B cell (primary cell): Measurements from ENCODE around the gene ERBB3. TPM values are rescaled to one million over a fixed set of nuclear protein-coding genes. Genes with fewer than 3 reads are reported as not detected.

Source experiments
- ATAC-seq: fragments of 200-7000 bp; cut with Tn5 transposase; one replicate; pipeline ENCODE4 v1.10.0; 2021; ENCODE audit warnings: low read depth, mild to moderate bottlenecking, moderate number of reproducible peaks, moderate library complexity
- CTCF ChIA-PET: fragments of 350-600 bp; sonication (Branson Sonifier 250); formaldehyde crosslinking; loops from one replicate; lab custom pipeline; 2021; ENCODE audit warnings: antibody characterized with exemption, inconsistent platforms; lab: Charles Lee
- POLR2A ChIA-PET: fragments of 350-600 bp; sonication (Branson Sonifier 250); formaldehyde crosslinking; loops from one replicate; lab custom pipeline; 2021; ENCODE audit warnings: antibody characterized with exemption; lab: Charles Lee
- DNase-seq: peaks from one replicate; pipeline ENCODE4 v3.0.0; 2013
- H2AFZ ChIP-seq: 2 replicates; pipeline ENCODE4 v1.6.1; 2012; ENCODE audit warnings: mild to moderate bottlenecking, low read depth, low read length; ENCODE audit not compliant: insufficient read depth, poor library complexity, severe bottlenecking
- H3K27ac ChIP-seq, 2 donors: 1 replicate in 1 of 2; 2 replicates in 1 of 2; pipeline ENCODE4 v1.5.1; 2012 to 2013; ENCODE audit warnings: low read length in 2 of 2, mild to moderate bottlenecking in 2 of 2, moderate library complexity in 1 of 2
- H3K27me3 ChIP-seq, 4 experiments: fragments of 200-600 bp in 1 of 4; sonication (generic) in 1 of 4; replicated peaks in 1 of 4; 1 replicate in 2 of 4; 2 replicates in 2 of 4; pipeline versions ENCODE4 v1.6.1 to v1.7.0; 2013 to 2016; ENCODE audit warnings: low read length in 3 of 4, mild to moderate bottlenecking in 2 of 4, mixed read lengths in 1 of 4, moderate library complexity in 1 of 4; ENCODE audit not compliant: insufficient read depth in 4 of 4, control insufficient read depth in 3 of 4; ENCODE audit errors: control extremely low read depth in 1 of 4
- H3K36me3 ChIP-seq, 2 experiments: replicated peaks in 1 of 2; 1 replicate in 1 of 2; 2 replicates in 1 of 2; pipeline versions ENCODE4 v1.6.1 to v1.7.1; 2013; ENCODE audit warnings: low read length in 1 of 2; ENCODE audit not compliant: insufficient read depth in 2 of 2, control insufficient read depth in 1 of 2; ENCODE audit errors: control extremely low read depth in 1 of 2, extremely low read depth in 1 of 2
- H3K4me1 ChIP-seq, 2 donors: fragments of 200-600 bp in 1 of 2; sonication (generic) in 1 of 2; 1 replicate in 1 of 2; 2 replicates in 1 of 2; pipeline versions ENCODE4 v1.5.1 to v1.6.1; 2013 to 2017; ENCODE audit warnings: low read length in 2 of 2; ENCODE audit not compliant: control insufficient read depth in 2 of 2, insufficient read depth in 2 of 2
- H3K4me2 ChIP-seq: replicated peaks from 2 replicates; pipeline ENCODE3; 2012; ENCODE audit warnings: mild to moderate bottlenecking, low read depth, low read length; ENCODE audit not compliant: poor library complexity, severe bottlenecking
- H3K4me3 ChIP-seq, 5 experiments: fragments of 200-600 bp in 1 of 5; sonication (generic) in 1 of 5; 1 replicate in 3 of 5; 2 replicates in 2 of 5; pipeline versions ENCODE4 v1.5.1 to v1.7.0; 2011 to 2016; ENCODE audit warnings: low read length in 4 of 5, mild to moderate bottlenecking in 4 of 5, low read depth in 2 of 5, control low read depth in 1 of 5, moderate library complexity in 1 of 5; ENCODE audit not compliant: insufficient read depth in 1 of 5; ENCODE audit errors: control extremely low read depth in 1 of 5, extremely low read depth in 1 of 5
- H3K79me2 ChIP-seq: fragments of 200-600 bp; sonication (generic); one replicate; pipeline ENCODE4 v1.6.0; 2016; ENCODE audit warnings: low read length; ENCODE audit not compliant: control insufficient read depth, insufficient read depth
- H3K9ac ChIP-seq: fragments of 200-600 bp; sonication (generic); 2 replicates; pipeline ENCODE4 v1.6.1; 2017; ENCODE audit warnings: mild to moderate bottlenecking, low read length, moderate library complexity
- H3K9me3 ChIP-seq, 3 donors: one replicate each; pipeline versions ENCODE4 v1.6.1 to v1.7.1; 2013; ENCODE audit warnings: low read length in 2 of 3; ENCODE audit not compliant: control insufficient read depth in 2 of 3, insufficient read depth in 1 of 3; ENCODE audit errors: control extremely low read depth in 1 of 3
- H4K20me1 ChIP-seq: 2 replicates; pipeline ENCODE4 v1.6.0; 2012; ENCODE audit warnings: mild to moderate bottlenecking, low read length; ENCODE audit not compliant: insufficient read depth, control insufficient read depth, poor library complexity, severe bottlenecking
- H3K27ac Mint-ChIP-seq: one replicate; pipeline ENCODE4 v1.8.0; 2021; ENCODE audit warnings: mixed read lengths
- H3K27me3 Mint-ChIP-seq: one replicate; pipeline ENCODE4 v1.8.0; 2021; ENCODE audit warnings: mixed read lengths
- H3K4me1 Mint-ChIP-seq: one replicate; pipeline ENCODE4 v1.8.0; 2021; ENCODE audit warnings: mixed read lengths
- H3K4me3 Mint-ChIP-seq: one replicate; pipeline ENCODE4 v1.8.0; 2021; ENCODE audit warnings: mixed read lengths
- H3K9me3 Mint-ChIP-seq: one replicate; pipeline ENCODE4 v1.8.0; 2022; ENCODE audit warnings: mixed read lengths; ENCODE audit not compliant: insufficient read depth
- CTCF ChIP-seq: fragments of 200-600 bp; IDR thresholded peaks from one replicate; pipeline ENCODE4 v1.8.0; 2022; ENCODE audit warnings: antibody characterized with exemption, mild to moderate bottlenecking
- EZH2 ChIP-seq: IDR thresholded peaks from 2 replicates; pipeline ENCODE4 v1.6.1; 2012; ENCODE audit warnings: borderline replicate concordance, low read depth, mild to moderate bottlenecking, moderate library complexity, low read length; ENCODE audit not compliant: insufficient read depth, poor library complexity, severe bottlenecking
- WGBS: methylation state at CpG from one replicate; pipeline ENCODE4 v1.1.5; 2013; ENCODE audit warnings: missing lambda C conversion rate; ENCODE audit not compliant: insufficient coverage; 5-methylcytosine and 5-hydroxymethylcytosine counted together
- intact Hi-C: fragments of 100-400 bp; cut with micrococcal nuclease; formaldehyde crosslinking; loops from one replicate; pipeline ENCODE4 v1.10.0; 2022
- polyA plus RNA-seq: library from polyadenylated mRNA; depleted of rRNA; stranded (reverse); fragments of >200 nt; gene quantifications from 2 replicates; pipeline ENCODE4 v1.2.3, GENCODE V29; 2012
- total RNA-seq, 2 donors: library from RNA; stranded (reverse); fragments of 120-200 nt in 1 of 2; gene quantifications; 1 replicate in 1 of 2; 2 replicates in 1 of 2; pipeline versions ENCODE4 v1.2.3 to v1.2.4, GENCODE V29; 2013 to 2022

ERBB3 gene
- total and polyA plus RNA-seq, 2 donors (not counting 1 experiment from before 2014, with no cell fraction given) = 0.10 TPM; not detected in 1

GRCh38 chr12:56115329-56115728, 35.4 kb downstream of the ERBB3 start:
- Histone ChIP-seq H3K4me1 (peaks cover 17 to 30% of the 10 kb centered on the region in 2 donors), H3K79me2 (peaks cover 21% of the 10 kb centered on the region), H3K27me3 (no peaks in the 10 kb centered on the region), H3K9me3 (no peaks in the 10 kb centered on the region), H3K36me3 (peaks cover 0 to 39% of the 10 kb centered on the region in 2 experiments), H3K4me2 (peak overlapping the region; percentile 85), H3K9ac (peak overlapping the region; percentile 95), H3K4me3 (peak overlapping the region; percentile 64 to 99 (median 97)), H4K20me1 (no peaks in the 10 kb centered on the region), H3K27ac (peak overlapping the region; percentile 94 to 95), H2AFZ (peak overlapping the region; percentile 83)
- Mint-ChIP-seq H3K4me1 (peaks cover 34% of the 10 kb centered on the region), H3K27me3 (no peaks in the 10 kb centered on the region), H3K4me3 (peak overlapping the region; percentile 99), H3K27ac (peak overlapping the region; percentile 99), H3K9me3 (no peaks in the 10 kb centered on the region)
- TF ChIP-seq CTCF (no peak), EZH2 (no peak)
- ATAC-seq (no peak), DNase-seq (no peak)
- 83% methylated on average over 10 of the region's 10 CpGs for WGBS
- POLR2A ChIA-PET = interaction anchor here (0.7 to 4.4 kb wide), 4 partner anchors 8 to 74 kb away, joined by 3 to 42 read pairs (median 8); partner anchors contain the start of genes PA2G4 and SMARCC2
- intact Hi-C loops = loop anchor here (5.0 kb wide), 5 partner anchors 42 to 1637 kb away; partner anchors contain the start of genes CDK4, DNAJC14, MYL6 and PYM1
- CTCF ChIA-PET = interaction anchor here (0.7 to 4.8 kb wide), 5 partner anchors 11 to 177 kb away, joined by 3 to 34 read pairs (median 3); partner anchors contain the start of genes ESYT1, PA2G4 and SMARCC2
